HG03521 (cell line): ENCODE measurements around the gene AQP1.

Experiments
- ATAC-seq: cut with Tn5 transposase; IDR thresholded peaks from one replicate; pipeline ENCODE4 v1.9.1; 2021; ENCODE audit warnings: mild to moderate bottlenecking, moderate library complexity; ENCODE audit not compliant: unreplicated experiment

The AQP1 gene

GRCh38 chr7:30905078-30906012 lies 6.3 kb upstream of the AQP1 start:
- no peak for ATAC-seq

GRCh38 chr7:30906014-30906413 lies 5.6 kb upstream of the AQP1 start:
- ATAC-seq, result no peak

- no peak for ATAC-seq
Measured at GRCh38 chr7:30906515-30907240, 5.0 kb upstream of the AQP1 start.

- no peak for ATAC-seq
Measured at GRCh38 chr7:30907527-30908267, 4.0 kb upstream of the AQP1 start.

- no peak for ATAC-seq
Measured at GRCh38 chr7:30908681-30909080, 3.0 kb upstream of the AQP1 start.

GRCh38 chr7:30909431-30909830 lies 2.2 kb upstream of the AQP1 start:
- ATAC-seq, result no peak

GRCh38 chr7:30910411-30911073 lies 1.1 kb upstream of the AQP1 start:
- no peak for ATAC-seq

- no peak for ATAC-seq
Measured at GRCh38 chr7:30911133-30911532, 520 bp upstream of the AQP1 start.

- no peak for ATAC-seq
Measured at GRCh38 chr7:30912021-30912730, 523 bp downstream of the AQP1 start.

GRCh38 chr7:30912731-30912985 lies 1.0 kb downstream of the AQP1 start:
- ATAC-seq, result no peak

- ATAC-seq, result no peak
Measured at GRCh38 chr7:30912986-30913811, 1.5 kb downstream of the AQP1 start.

GRCh38 chr7:30913821-30914515 lies 2.3 kb downstream of the AQP1 start:
- no peak for ATAC-seq

- ATAC-seq, result no peak
Measured at GRCh38 chr7:30914596-30914995, 2.9 kb downstream of the AQP1 start.

- ATAC-seq, result no peak
Measured at GRCh38 chr7:30915005-30915601, 3.5 kb downstream of the AQP1 start.

GRCh38 chr7:30915751-30916150 lies 4.1 kb downstream of the AQP1 start:
- ATAC-seq, result no peak

- no peak for ATAC-seq
Measured at GRCh38 chr7:30916255-30916654, 4.6 kb downstream of the AQP1 start.

- no peak for ATAC-seq
Measured at GRCh38 chr7:30916767-30917166, 5.1 kb downstream of the AQP1 start.

- ATAC-seq, result no peak
Measured at GRCh38 chr7:30917216-30917893, 5.7 kb downstream of the AQP1 start.
